COR-L47 (cell line): ENCODE data around the gene FRMPD1.
A peak's percentile ranks its signal among the peaks of the same experiment; 100 is the strongest.

Experiments
- DNase-seq: peaks from one replicate; lab custom pipeline; 2025; lab: John Stamatoyannopoulos, UW

The FRMPD1 gene

GRCh38 chr9:37776328-37776727, 125.6 kb downstream of the FRMPD1 start:
- DNase-seq: no peak

GRCh38 chr9:37778534-37778933, 127.8 kb downstream of the FRMPD1 start:
- no peak for DNase-seq

GRCh38 chr9:37784291-37784615, 133.5 kb downstream of the FRMPD1 start:
- DNase-seq: no peak

- peak; percentile 86 for DNase-seq
Observed at GRCh38 chr9:37784616-37785483, 134.1 kb downstream of the FRMPD1 start, which contains the start of gene EXOSC3. Gene EXOSC3 (minus strand): TSS chr9:37785064. CDS start chr9:37785044, 20 bp downstream.

GRCh38 chr9:37787059-37787458, 136.3 kb downstream of the FRMPD1 start:
- DNase-seq: no peak

- no peak for DNase-seq
Observed at GRCh38 chr9:37788332-37788731, 137.6 kb downstream of the FRMPD1 start.

- no peak for DNase-seq
Observed at GRCh38 chr9:37790096-37790495, 139.3 kb downstream of the FRMPD1 start.

- no peak for DNase-seq
Observed at GRCh38 chr9:37792122-37792521, 141.4 kb downstream of the FRMPD1 start.

GRCh38 chr9:37796232-37796631, 145.5 kb downstream of the FRMPD1 start:
- DNase-seq: no peak
